OCI-LY1 (cell line): ENCODE data around the gene RFESD.

Experiments
- EZH2 ChIP-seq: fragments of 200-600 bp; sonication (generic), shearing (Covaris generic); IDR thresholded peaks from 2 replicates; pipeline ENCODE4 v1.8.0; 2017; ENCODE audit warnings: borderline replicate concordance, mixed run types, mild to moderate bottlenecking, antibody characterized with exemption, low read length, moderate library complexity, mixed read lengths
- TF ChIP-seq, protein P1 (sequence below): fragments of 200-600 bp; sonication (generic), shearing (Covaris generic); IDR thresholded peaks from 2 replicates; pipeline ENCODE4 v1.5.1; 2017; ENCODE audit warnings: mild to moderate bottlenecking, antibody characterized with exemption, low read length, moderate library complexity, mixed read lengths

DNA sequence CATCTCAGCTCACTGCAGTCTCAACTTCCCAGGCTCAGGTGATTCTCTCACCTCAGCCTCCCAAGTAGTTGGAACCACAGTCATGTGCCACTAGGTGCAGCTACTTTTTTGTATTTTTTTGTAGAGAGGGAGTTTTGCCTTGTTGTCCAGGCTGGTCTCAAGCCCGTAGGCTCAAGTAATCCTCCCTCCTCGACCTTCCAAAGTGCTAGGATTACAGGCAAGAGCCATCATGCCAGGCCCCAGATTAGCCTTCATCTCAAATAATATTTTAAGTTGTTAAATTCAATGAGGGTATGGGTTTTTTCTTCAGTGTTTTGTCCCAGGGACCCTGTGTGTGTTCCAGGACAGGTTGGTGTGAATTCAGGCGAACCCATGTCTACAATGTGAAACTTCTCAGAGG, 12.5 kb upstream of the RFESD start:
- TF ChIP-seq, protein P1, sequence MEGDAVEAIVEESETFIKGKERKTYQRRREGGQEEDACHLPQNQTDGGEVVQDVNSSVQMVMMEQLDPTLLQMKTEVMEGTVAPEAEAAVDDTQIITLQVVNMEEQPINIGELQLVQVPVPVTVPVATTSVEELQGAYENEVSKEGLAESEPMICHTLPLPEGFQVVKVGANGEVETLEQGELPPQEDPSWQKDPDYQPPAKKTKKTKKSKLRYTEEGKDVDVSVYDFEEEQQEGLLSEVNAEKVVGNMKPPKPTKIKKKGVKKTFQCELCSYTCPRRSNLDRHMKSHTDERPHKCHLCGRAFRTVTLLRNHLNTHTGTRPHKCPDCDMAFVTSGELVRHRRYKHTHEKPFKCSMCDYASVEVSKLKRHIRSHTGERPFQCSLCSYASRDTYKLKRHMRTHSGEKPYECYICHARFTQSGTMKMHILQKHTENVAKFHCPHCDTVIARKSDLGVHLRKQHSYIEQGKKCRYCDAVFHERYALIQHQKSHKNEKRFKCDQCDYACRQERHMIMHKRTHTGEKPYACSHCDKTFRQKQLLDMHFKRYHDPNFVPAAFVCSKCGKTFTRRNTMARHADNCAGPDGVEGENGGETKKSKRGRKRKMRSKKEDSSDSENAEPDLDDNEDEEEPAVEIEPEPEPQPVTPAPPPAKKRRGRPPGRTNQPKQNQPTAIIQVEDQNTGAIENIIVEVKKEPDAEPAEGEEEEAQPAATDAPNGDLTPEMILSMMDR: no peak
- no peak for TF ChIP-seq EZH2
